GM12878 (cell line): ENCODE results near the gene JPT1. TPM values are rescaled to one million over a fixed set of nuclear protein-coding genes. Genes with fewer than 3 reads are reported as not detected.

Experiments used
- ATAC-seq: fragments of 200-7000 bp; cut with Tn5 transposase; 3 replicates; pipeline ENCODE4 v1.9.1; 2020; ENCODE audit warnings: mild to moderate bottlenecking, moderate library complexity
- BruUV-seq: library from RNA; stranded (reverse); fragments of 400-500 nt; replicated peaks from 2 replicates; lab custom pipeline; 2021; lab: Mats Ljungman, UMichigan
- CTCF ChIA-PET: fragments of 300-600 bp; sonication (Branson Sonifier 250); formaldehyde crosslinking; extraction: SDS; loops from one replicate; lab custom pipeline; 2021; ENCODE audit warnings: inconsistent platforms; lab: Yijun Ruan, JAX
- POLR2A ChIA-PET: fragments of 350-600 bp; formaldehyde crosslinking; extraction: SDS; loops from one replicate; lab custom pipeline; 2021; ENCODE audit warnings: inconsistent platforms; lab: Charles Lee
- RAD21 ChIA-PET: fragments of 300-600 bp; sonication (Branson Sonifier 250); formaldehyde crosslinking; loops from one replicate; lab custom pipeline; 2023; ENCODE audit warnings: antibody characterized with exemption; ENCODE audit not compliant: unreplicated experiment; lab: Charles Lee
- SMC1A ChIA-PET: fragments of 300-600 bp; sonication (Branson Sonifier 250); formaldehyde crosslinking; loops from one replicate; lab custom pipeline; 2023; ENCODE audit not compliant: unreplicated experiment, uncharacterized antibody; lab: Charles Lee
- DNase-seq: peaks from one replicate; pipeline ENCODE4 v3.0.0-alpha.2; 2011; ENCODE audit warnings: low read depth, low spot score
- FAIRE-seq: peaks from 3 replicates; lab custom pipeline; 2011; peaks lifted over from hg19 to GRCh38; lab: Jason Lieb, UNC
- H2AFZ ChIP-seq: 2 replicates; pipeline ENCODE4 v1.6.0; 2011; ENCODE audit warnings: low read depth, low read length, control low read depth; ENCODE audit not compliant: control insufficient read depth
- H3K27ac ChIP-seq: 2 replicates; pipeline ENCODE4 v1.5.1; 2011; ENCODE audit warnings: control low read depth; ENCODE audit not compliant: control insufficient read depth, insufficient read depth
- H3K27me3 ChIP-seq, 2 experiments: replicated peaks in 1 of 2; 2 replicates each; pipeline versions ENCODE4 v1.6.0 to v1.6.1; 2011; ENCODE audit warnings: low read length in 1 of 2; ENCODE audit not compliant: control insufficient read depth in 2 of 2, insufficient read depth in 2 of 2
- H3K36me3 ChIP-seq, 2 experiments: 2 replicates each; pipeline ENCODE4 v1.5.1; 2011; ENCODE audit warnings: low read length in 1 of 2; ENCODE audit not compliant: control insufficient read depth in 2 of 2, insufficient read depth in 2 of 2
- H3K4me1 ChIP-seq: 2 replicates; pipeline ENCODE4 v1.6.1; 2011; ENCODE audit warnings: mild to moderate bottlenecking, low read length, moderate library complexity, mixed read lengths; ENCODE audit not compliant: control insufficient read depth, insufficient read depth
- H3K4me2 ChIP-seq: 2 replicates; pipeline ENCODE4 v1.6.0; 2011; ENCODE audit warnings: control low read depth; ENCODE audit not compliant: control insufficient read depth, insufficient read depth
- H3K4me3 ChIP-seq: fragments of 200-600 bp; sonication (generic); 2 replicates; pipeline ENCODE4 v1.5.1; 2016
- H3K79me2 ChIP-seq: 2 replicates; pipeline ENCODE4 v1.6.0; 2011; ENCODE audit warnings: low read length; ENCODE audit not compliant: control insufficient read depth, insufficient read depth
- H3K9ac ChIP-seq: 2 replicates; pipeline ENCODE4 v1.8.0; 2011; ENCODE audit warnings: low read length, control low read depth, mixed read lengths; ENCODE audit not compliant: control insufficient read depth, insufficient read depth
- H3K9me3 ChIP-seq: replicated peaks from 3 replicates; pipeline ENCODE4 v1.5.1; 2011; ENCODE audit warnings: mild to moderate bottlenecking, low read length; ENCODE audit not compliant: control insufficient read depth, insufficient read depth
- H4K20me1 ChIP-seq: 2 replicates; pipeline ENCODE4 v1.6.0; 2011; ENCODE audit not compliant: control insufficient read depth, insufficient read depth
- BACH1 ChIP-seq: fragments of 450-650 bp; IDR thresholded peaks from 2 replicates; pipeline ENCODE4 v1.6.1; 2017; ENCODE audit warnings: mild to moderate bottlenecking, borderline replicate concordance
- BCL11A ChIP-seq: IDR thresholded peaks from 2 replicates; pipeline ENCODE4 v1.6.1; 2011; ENCODE audit warnings: low read depth, low read length
- CBX3 ChIP-seq: fragments of 200-600 bp; sonication (generic); IDR thresholded peaks from 2 replicates; pipeline ENCODE4 v1.6.1; 2016; ENCODE audit warnings: low read depth, borderline replicate concordance
- CEBPB ChIP-seq, 2 experiments: fragments of 150-350 bp in 1 of 2; IDR thresholded peaks; 2 replicates each; pipeline ENCODE4 v1.6.1; 2012 to 2014; ENCODE audit warnings: low read depth in 2 of 2, low read length in 2 of 2, borderline replicate concordance in 1 of 2, inconsistent platforms in 1 of 2
- KDM1A ChIP-seq: fragments of 200-600 bp; sonication (generic); IDR thresholded peaks from 2 replicates; pipeline ENCODE4 v1.6.1; 2016; ENCODE audit warnings: borderline replicate concordance
- MTA2 ChIP-seq: fragments of 450-650 bp; IDR thresholded peaks from 2 replicates; pipeline ENCODE4 v1.6.1; 2016; ENCODE audit warnings: low read depth, mild to moderate bottlenecking, moderate library complexity
- MYC ChIP-seq: IDR thresholded peaks from 2 replicates; pipeline ENCODE4 v1.6.1; 2011; ENCODE audit warnings: mild to moderate bottlenecking, low read length, moderate library complexity, inconsistent platforms; ENCODE audit not compliant: insufficient read depth, insufficient replicate concordance, insufficient read length, severe bottlenecking
- NR2C2 ChIP-seq: IDR thresholded peaks from 2 replicates; pipeline ENCODE4 v1.6.1; 2011; ENCODE audit warnings: borderline replicate concordance, low read depth; ENCODE audit not compliant: control insufficient read depth, insufficient read length
- NRF1 ChIP-seq: conservative IDR thresholded peaks from 2 replicates; pipeline ENCODE4 v1.6.1; 2011; ENCODE audit warnings: mild to moderate bottlenecking, low read depth, low read length, improper control_type of control experiment
- POLR2A ChIP-seq: IDR thresholded peaks from 2 replicates; pipeline ENCODE4 v1.6.1; 2011; ENCODE audit warnings: low read depth, mild to moderate bottlenecking, low read length
- POLR2AphosphoS5 ChIP-seq: IDR thresholded peaks from 2 replicates; pipeline ENCODE4 v1.6.1; 2011; ENCODE audit warnings: mild to moderate bottlenecking, low read length, inconsistent platforms
- SMARCA5 ChIP-seq: fragments of 450-650 bp; IDR thresholded peaks from 2 replicates; pipeline ENCODE4 v1.6.1; 2017; ENCODE audit warnings: mild to moderate bottlenecking
- SUPT20H ChIP-seq: IDR thresholded peaks from 2 replicates; pipeline ENCODE4 v1.6.1; 2011; ENCODE audit warnings: low read depth, mild to moderate bottlenecking, low read length, moderate library complexity, borderline replicate concordance; ENCODE audit not compliant: control insufficient read depth
- TAF1 ChIP-seq: IDR thresholded peaks from 2 replicates; pipeline ENCODE4 v1.6.1; 2011; ENCODE audit warnings: mild to moderate bottlenecking, low read depth, low read length, borderline replicate concordance
- ZNF207 ChIP-seq: fragments of 450-650 bp; IDR thresholded peaks from 2 replicates; pipeline ENCODE4 v1.6.1; 2014; ENCODE audit warnings: antibody characterized with exemption, mild to moderate bottlenecking, borderline replicate concordance
- ZNF217 ChIP-seq: fragments of 450-650 bp; IDR thresholded peaks from 2 replicates; pipeline ENCODE4 v1.6.1; 2017; ENCODE audit warnings: antibody characterized with exemption, mild to moderate bottlenecking
- ZNF274 ChIP-seq: IDR thresholded peaks from one replicate; pipeline ENCODE4 v1.8.0; 2011; ENCODE audit not compliant: insufficient read length, insufficient read depth
- ZNF622 ChIP-seq: fragments of 450-650 bp; IDR thresholded peaks from 2 replicates; pipeline ENCODE4 v1.6.1; 2017; ENCODE audit warnings: mild to moderate bottlenecking, inconsistent platforms
- WGBS: methylation state at CpG from one replicate; pipeline ENCODE4 v1.1.6; 2016; ENCODE audit warnings: low lambda C conversion rate; ENCODE audit not compliant: insufficient replicate concordance, insufficient coverage; ENCODE audit errors: missing lambda C conversion rate; 5-methylcytosine and 5-hydroxymethylcytosine counted together
- in situ Hi-C: fragments of 300-500 bp; cut with MboI; formaldehyde crosslinking; loops from 9 replicates; pipeline ENCODE4 v1.14.3; 2018; ENCODE audit warnings: mixed read lengths
- intact Hi-C: fragments of 100-400 bp; cut with micrococcal nuclease; formaldehyde crosslinking; loops from one replicate; pipeline ENCODE4 v1.14.2; 2022; ENCODE audit not compliant: unreplicated experiment
- polyA plus RNA-seq, 11 experiments: library from polyadenylated mRNA; depleted of rRNA in 4 of 11; unstranded in 6 of 11; stranded (reverse) in 5 of 11; fragments of >200 nt; fragmentation: Nextera tagmentation in 4 of 11; fragmentation: Illumina TruSeq in 1 of 11; extraction: Ambion mirVana in 4 of 11; extraction: Trizol in 1 of 11; gene quantifications; 1 replicate in 1 of 11; 2 replicates in 10 of 11; pipeline versions ENCODE4 v1.2.1 to v1.2.3, GENCODE V29; 2011 to 2016; ENCODE audit warnings: inconsistent platforms in 2 of 11, missing spikeins in 2 of 11, low read depth in 1 of 11
- total RNA-seq, 4 experiments: library from RNA; depleted of rRNA in 3 of 4; stranded (reverse); fragments of >200 nt in 3 of 4; fragmentation: Illumina TruSeq in 1 of 4; extraction: Trizol in 1 of 4; gene quantifications; 2 replicates each; pipeline versions ENCODE4 v1.2.1 to v1.2.3, GENCODE V29; 2013 to 2021

Gene JPT1
- total and polyA plus RNA-seq, 10 of the 15 experiments (the other 5 are each of a cell fraction or from before 2014, with no cell fraction given), result 79.7 to 651 (median 323) TPM

DNA sequence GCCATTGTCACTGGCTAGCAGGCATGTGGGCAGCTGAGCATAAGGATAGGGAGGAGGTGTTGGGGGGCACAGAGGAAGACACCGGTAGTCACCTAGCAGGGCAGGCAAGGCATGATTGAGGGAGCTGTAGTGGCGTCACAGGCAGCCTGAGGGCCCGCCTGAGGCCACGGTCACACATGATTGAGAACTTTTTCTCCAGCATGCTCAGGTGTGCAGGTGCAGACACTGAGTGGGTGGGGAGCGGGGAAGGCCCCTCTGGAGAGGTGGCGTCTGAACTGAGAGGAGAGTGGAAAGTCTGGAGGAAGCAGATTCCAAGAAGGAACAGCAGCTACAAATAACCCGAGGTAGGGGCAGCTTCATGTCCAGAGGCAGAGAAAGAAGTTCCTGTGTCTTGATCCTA lies 55.5 kb downstream of the JPT1 start:
- ChIA-PET POLR2A (interaction anchor here (0.6 to 1.1 kb wide), 5 partner anchors 11 to 99 kb away, joined by 3 to 5 read pairs (median 3); partner anchors contain the start of gene SLC16A5), RAD21 (no interaction called here), SMC1A (interaction anchor here (0.8 to 1.2 kb wide), 4 partner anchors 14 to 101 kb away, joined by 3 to 4 read pairs (median 3); no protein-coding TSS in a partner anchor), CTCF (interaction anchor here (0.6 to 1.6 kb wide), 4 partner anchors 15 to 103 kb away, joined by 3 to 7 read pairs (median 4); no protein-coding TSS in a partner anchor)
- Histone ChIP-seq H2AFZ (no peak overlapping the region), H4K20me1 (no peaks in the 10 kb centered on the region), H3K27me3 (no peaks in the 10 kb centered on the region), H3K9me3 (no peaks in the 10 kb centered on the region), H3K4me2 (no peak overlapping the region), H3K4me3 (no peak overlapping the region), H3K4me1 (peaks cover 4% of the 10 kb centered on the region; the same call in 1 of the 2 replicates), H3K9ac (no peak overlapping the region), H3K79me2 (no peaks in the 10 kb centered on the region), H3K27ac (no peak overlapping the region), H3K36me3 (no peaks in the 10 kb centered on the region)
- in situ Hi-C loops, result no loop called here
- DNase-seq (no peak), ATAC-seq (no peak), FAIRE-seq (no peak)
- no TSS peak for BruUV-seq
- TF ChIP-seq CBX3 (no peak), ZNF207 (no peak), SMARCA5 (no peak), KDM1A (no peak), ZNF217 (no peak), BCL11A (no peak), POLR2AphosphoS5 (no peak), SUPT20H (no peak), CEBPB (IDR thresholded peaks at IDR 0.05; ENCODE audit: borderline replicate concordance in 1 of 2, low read depth in 2 of 2, low read length in 2 of 2) (no peak), POLR2A (no peak), TAF1 (no peak), ZNF622 (no peak), MTA2 (no peak), NRF1 (no peak), MYC (no peak), BACH1 (no peak), NR2C2 (no peak), ZNF274 (no peak)
- WGBS, result 31% methylated on average over 7 of the region's 7 CpGs
- intact Hi-C loops, result no loop called here
